Left lobe of liver (tissue), 2 donors: ENCODE results near the gene SLC39A13. TPM values are rescaled to one million over a fixed set of nuclear protein-coding genes. Genes with fewer than 3 reads are reported as not detected.

ENCODE experiments used
- ATAC-seq: fragments of 200-7000 bp; cut with Tn5 transposase; one replicate; pipeline ENCODE4 v1.9.1; 2020; ENCODE audit warnings: mild to moderate bottlenecking, moderate library complexity
- DNase-seq: peaks from one replicate; pipeline ENCODE4 v3.0.0-alpha.2; 2020; ENCODE audit warnings: low spot score
- total RNA-seq: library from RNA; stranded (reverse); gene quantifications from one replicate; pipeline ENCODE4 v1.2.1, GENCODE V29; 2021
- donor health status: DM: no; HTN: no; CAD: no; lungs with moderate emphysema.
- donor health status: DM: no; HTN: yes; CAD: no.

Gene SLC39A13
- total RNA-seq, 1 donor from 2014 or later, result 15.8 TPM

DNA sequence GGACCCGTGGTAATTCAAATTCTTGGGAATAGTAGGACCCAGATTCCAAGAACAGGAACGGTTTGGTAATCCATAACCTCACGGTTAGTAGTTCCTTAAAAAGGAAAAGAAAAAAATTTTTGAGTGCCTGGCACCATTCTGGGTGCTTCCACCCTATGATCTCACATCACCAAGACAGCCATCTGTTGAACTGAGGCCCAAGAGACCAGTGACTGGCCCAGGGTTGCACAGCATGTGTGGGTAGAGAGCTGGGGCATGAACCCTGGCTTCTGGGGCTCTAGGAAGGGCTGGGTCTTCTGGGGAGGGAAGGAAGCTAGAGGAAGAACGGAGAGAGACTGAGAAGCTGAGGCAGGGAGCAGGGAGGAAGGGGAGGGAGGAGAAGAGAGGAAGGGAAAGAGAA, 25.3 kb upstream of the SLC39A13 start:
- ATAC-seq, result no peak

DNA sequence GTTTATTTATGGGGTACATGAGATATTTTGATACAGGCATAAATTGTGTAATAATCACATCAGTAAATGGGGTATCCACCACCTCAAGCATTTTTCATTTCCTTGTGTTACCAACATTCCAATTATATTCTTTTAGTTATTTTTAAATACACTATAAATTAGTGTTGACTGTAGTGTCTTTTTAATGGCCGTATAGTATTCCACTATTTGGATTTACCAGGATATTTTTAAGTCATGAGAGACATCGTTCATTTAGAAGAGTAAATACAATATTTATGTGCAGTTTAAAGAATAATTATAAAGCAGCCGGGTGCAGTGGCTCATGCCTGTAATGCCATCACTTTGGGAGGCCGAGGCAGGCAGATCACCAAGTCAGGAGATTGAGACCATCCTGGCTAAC, 23.9 kb upstream of the SLC39A13 start:
- no peak for DNase-seq
- ATAC-seq, result no peak

More for the DNA sequence above, 25.3 kb upstream of the SLC39A13 start:
- no peak for DNase-seq

DNA sequence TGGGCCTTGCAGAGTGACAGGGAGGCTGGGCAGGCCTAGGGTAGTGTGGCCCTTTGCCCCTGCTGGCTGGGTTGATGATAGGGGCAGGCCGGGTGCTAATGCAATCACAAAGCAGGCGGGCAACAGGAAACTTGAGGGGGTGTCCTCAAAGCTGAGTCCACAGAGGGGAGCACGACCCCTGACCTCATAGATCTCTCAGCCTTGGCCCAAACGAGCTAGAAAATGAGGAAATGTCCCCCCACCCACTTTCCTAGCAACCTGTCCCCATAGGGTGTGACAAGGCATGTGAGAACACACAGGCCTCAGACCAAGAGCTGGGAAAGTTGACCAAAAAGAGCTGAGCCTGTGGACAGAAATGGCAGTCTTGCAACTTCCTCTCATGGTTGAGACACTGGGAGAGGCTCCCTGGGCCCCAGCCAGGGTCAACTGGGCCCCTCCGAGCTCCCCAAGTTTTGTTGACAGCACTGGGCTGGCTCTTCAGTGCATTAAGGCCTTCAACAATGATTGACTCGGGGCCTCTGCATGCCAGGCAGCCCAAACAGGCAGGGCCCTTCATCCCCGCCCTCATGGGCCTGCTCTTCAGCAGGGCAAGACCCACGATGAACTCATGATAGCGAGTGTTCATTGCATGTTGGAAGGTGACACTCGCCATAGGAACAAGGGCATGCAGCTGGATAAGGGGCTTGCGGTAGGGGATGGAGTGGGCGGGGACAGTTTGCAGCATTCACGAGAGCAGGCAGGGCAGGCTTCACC, 20.3 kb upstream of the SLC39A13 start:
- DNase-seq (no peak), ATAC-seq (peak; percentile 34)

DNA sequence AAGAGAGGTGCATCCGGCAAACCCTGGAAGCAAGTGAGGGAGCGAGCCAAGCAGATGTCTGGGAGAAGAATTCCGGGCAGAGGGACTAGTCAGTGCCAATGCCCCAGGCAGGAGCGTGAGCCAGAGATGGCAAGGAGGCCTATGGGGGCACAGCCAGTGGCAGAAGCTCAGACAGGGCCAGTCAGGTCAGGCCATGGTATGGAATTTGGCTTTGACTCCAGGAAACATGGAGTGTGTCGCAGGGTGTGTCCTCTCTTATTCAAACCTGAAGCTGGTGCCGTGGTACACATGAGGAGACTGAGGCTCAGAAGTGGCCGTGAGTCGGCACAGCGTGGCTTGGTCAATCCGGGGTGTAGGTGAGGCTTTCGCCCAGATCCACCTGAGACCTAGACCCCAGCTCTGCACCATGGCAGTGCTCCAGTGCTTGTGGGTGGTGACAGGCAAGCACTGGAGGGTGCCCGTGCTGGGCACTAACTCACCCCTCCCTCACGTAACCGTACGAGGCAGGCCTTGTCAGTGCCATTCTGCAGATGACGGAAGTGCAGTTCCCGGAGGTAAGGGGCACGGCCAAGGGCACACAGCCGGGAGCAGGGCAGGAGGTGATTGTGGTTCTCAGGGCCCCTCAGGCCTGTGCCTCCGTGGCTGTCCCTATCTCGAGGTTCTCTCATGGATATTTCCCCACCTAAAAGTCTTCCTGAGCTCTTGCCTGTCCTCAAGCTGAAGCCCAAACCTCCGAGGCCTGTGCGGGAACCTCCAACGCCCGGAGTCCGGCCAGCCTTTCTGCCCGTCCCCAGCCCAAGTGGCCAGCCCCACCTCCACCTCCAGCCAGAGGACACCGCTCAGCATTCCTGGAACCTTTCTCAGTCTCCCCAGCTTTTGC, 19.5 kb upstream of the SLC39A13 start:
- ATAC-seq (no peak), DNase-seq (no peak)

- no peak for DNase-seq
- ATAC-seq, result no peak
These were observed 18.6 kb upstream of the SLC39A13 start for GRCh38 chr11:47389577-47390421.

GRCh38 chr11:47390422-47390760, 18.0 kb upstream of the SLC39A13 start:
- no peak for DNase-seq
- ATAC-seq, result no peak

DNA sequence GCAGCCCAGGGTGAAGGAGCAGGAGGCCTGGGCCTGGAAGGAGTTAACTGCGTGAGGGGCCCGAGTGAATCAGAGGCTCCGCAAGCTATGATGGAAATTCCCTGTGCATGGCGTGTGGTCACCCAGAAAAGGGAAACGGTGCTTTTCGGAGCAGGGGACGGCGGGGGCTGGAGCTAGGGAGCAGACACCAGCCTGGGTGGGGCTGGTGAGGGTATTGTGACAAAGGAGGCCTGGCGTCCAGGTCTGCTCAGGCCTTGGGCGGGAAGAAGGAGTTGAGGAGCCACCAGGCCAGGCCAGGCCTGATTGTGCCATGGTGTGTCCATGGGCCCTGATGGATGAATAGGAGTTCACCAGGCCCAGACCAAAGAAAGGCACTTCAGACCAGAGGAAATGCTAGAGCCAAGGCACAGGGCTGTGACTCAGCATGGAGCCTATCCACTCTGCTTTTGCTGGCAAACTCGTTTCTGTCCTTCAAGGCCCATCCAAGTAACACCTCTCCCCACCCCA, 17.3 kb upstream of the SLC39A13 start:
- no peak for DNase-seq
- ATAC-seq, result peak; percentile 14

DNA sequence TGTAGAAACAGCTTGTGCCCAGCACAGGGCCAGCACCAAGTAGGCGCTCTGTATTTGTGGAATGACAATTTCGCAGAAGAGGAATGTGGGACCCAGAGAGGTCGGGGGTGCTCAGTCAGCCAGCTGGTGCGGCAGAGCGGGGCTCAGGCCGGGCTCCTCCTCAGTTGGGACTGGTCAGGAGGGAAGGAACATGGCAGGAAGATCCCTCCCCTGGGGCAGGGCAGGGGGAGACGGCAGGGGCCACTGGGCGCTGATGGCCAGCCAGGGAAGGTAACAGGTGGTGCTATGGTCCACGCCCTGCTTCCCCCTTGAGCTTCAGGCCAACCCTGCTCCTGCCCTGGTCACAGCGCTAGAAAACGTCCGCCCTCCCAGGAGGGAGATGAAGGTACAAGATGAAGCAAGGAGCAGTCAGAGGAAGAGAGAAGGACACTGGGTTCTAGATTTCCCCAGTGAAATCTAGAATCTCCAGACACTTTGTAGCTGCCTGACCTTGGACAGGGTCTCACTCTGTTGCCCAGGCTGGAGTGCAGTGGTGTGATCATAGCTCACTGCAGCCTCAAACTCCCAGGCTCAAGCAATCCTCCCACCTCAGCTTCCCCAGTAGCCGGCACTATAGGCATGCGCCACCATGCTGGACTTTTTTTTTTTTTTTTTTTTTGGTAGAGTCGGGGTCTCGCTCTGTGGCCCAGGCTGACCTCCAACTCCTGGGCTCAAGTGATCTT, 16.5 kb upstream of the SLC39A13 start:
- DNase-seq, result no peak

GRCh38 chr11:47392546-47393162, 15.7 kb upstream of the SLC39A13 start:
- no peak for ATAC-seq
- DNase-seq, result no peak

More for the DNA sequence above, 16.5 kb upstream of the SLC39A13 start:
- no peak for ATAC-seq

DNA sequence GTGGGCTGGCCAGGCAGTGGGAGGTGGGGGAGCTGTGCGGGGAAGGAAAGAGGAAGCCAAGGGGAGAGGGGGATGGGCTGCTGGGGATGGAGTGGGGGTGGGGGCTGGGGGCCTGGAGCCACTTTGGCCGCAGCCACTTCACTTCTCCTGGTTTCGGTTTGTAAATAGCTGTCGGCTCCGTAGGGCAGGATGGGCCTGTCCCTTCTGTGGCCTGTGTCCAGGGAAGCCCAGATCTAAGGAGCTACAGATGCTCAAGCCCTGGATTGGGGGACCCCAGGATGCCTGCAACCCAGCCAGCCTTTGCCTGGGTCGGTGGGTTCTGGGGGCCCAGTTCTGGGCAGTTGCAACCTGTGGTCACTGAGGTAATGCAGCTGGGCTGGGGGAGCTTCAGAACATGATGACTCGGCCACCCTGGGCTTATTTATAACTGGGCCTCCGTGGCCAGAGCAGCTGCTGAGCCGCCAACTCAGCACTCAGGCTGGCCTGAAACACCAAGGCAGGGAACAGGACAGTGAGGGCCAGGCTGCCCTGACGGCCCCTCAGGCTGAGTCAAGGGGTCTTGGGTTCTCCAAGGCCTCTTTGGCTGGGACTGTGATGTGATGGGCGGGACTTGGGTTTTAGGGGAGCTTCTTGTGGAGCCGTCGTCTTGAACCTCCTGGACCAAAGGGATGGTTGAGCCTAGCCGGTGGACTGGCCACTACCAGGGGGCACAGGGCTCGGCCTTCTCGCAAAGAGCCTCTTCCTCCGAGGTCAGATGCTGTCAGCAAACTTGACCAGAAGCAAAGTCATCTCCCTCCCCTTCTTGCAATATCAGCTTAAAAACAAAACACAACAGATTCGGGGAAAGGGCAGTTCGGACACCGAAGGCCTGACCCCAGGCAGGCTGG, 15.0 kb upstream of the SLC39A13 start:
- DNase-seq (no peak), ATAC-seq (peak; percentile 23)

- ATAC-seq (peak; percentile 18), DNase-seq (no peak)
These were observed 14.4 kb upstream of the SLC39A13 start for GRCh38 chr11:47394050-47394321.

DNA sequence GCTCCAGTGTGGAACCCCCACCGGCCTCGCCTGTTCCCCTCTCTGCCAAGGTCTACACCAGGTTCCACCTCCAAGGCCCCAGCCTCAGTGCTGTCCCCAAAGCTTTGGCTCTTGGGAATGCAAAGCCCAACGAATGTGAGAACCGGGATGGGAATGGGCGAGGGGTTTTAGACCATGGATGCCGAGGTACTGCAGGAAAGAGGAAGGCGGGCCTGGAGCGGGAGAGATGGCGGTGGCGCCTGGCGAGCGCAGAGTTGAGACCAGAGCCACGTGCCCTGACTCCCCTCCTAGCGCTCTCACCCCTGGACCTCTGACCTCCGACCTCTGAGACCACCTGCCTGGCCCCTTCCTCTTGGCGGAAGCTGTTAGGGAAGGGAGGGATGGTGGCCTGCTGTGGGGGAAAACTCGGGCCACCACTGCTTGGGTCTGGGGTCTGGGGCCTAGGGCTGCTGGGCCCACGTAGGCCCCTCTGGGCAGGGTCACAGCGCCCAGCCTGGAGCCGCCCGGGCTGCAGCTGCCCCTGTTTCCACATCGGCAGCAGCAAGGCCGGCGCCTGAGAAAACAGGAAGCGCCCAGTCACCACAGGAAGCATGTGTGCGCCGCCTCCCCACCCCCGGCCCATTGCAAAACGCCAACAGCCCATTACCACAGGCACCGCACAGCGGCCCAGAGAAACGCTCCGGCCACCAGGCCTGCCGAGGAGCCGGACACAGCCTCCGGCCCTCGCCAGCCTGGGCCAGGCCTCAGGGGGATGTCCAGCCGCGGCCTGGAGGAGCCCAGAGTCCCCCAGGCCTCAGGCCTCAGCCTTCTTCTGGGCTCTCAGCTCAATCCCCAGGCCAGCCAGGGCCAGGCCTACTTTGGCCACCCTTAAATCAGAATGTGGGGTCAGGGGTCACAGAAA, 13.8 kb upstream of the SLC39A13 start:
- DNase-seq (no peak), ATAC-seq (peak; percentile 50)

DNA sequence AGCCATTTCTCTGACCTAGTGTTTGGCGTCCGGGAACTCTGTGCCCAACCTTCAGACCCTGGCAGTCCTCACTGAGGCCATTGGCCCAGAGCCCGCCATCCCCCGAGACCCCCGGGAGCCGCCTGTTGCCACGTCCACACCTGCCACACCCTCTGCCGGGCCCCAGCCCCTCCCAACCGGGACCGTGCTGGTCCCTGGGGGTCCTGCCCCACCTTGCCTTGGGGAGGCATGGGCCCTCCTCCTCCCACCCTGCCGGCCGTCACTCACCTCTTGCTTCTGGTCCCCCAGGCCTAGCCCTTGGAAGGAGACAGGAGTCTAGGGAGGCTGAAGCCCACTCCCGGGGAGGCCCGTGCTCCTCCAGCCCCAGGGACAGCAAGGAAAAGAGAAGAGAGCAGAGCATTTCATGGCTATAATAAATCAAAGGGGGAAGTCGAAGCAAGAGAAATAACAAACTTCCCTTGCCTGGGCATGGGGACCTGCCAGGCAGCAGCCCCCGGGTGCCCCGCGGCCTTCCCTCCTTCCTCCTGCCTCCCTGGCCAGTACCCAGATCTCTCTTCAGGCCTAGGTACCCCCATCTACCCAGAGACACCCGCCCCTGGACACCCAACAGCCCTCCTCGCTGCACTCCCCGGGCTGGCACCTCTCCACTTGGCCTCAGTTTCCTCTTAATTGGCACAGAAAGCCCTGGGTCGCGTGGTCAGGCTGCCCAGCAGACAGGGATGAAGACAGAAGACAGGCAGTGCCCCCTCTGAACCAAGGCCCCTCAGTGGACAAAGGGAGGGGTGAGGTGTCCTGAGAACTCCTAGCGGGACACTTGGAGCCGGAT, 13.0 kb upstream of the SLC39A13 start:
- ATAC-seq (no peak), DNase-seq (no peak)

- ATAC-seq (no peak), DNase-seq (no peak)
These were observed 12.4 kb upstream of the SLC39A13 start for GRCh38 chr11:47396049-47396320.

DNA sequence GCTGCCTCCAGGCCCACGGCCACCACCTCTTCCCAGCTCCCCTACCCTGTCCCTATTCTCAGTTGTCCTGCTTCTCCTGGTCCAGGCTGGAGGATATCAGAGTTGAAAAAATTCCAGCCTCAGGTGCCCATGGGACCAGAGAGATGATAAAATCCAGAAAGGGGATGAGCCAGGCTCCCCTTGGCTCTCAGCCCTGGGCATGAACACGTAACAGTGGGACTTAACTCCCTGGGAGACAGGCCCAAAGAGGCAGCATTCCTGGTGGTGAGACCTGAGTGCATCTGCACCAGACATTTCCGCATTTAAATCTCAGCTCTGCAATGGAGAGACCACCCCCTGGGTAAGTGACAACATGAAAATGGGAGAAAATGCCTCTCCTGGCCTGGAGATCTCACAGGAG, 10.4 kb upstream of the SLC39A13 start:
- DNase-seq, result no peak
- ATAC-seq, result no peak

DNA sequence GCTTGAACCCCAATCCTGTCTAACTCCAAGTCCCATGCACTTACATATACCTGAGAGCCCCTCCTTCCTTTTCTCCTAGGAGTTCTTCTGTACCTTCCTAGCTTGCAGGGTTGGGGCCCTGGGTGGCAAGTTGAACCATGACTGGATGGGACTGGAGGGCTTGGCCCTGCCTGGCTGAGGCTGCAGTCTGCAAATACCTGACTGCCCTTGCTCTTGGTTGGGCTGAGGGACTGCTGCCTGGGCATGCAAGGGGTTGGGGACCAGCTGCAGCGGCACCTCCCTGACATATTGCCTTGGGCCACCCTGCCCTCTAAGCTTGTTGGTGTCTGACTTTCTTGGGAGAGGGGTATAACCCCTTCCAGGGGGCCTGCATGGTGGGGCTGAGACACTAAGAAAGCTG, 9.8 kb upstream of the SLC39A13 start:
- ATAC-seq (no peak), DNase-seq (no peak)
